ENCODE measurements around the gene FAM53B.

Gene FAM53B

GRCh38 chr10:124644236-124644635, 99.9 kb downstream of the FAM53B start:
- no peak for DNase-seq

- DNase-seq: no peak
Observed at GRCh38 chr10:124643330-124644009, 100.7 kb downstream of the FAM53B start.

GRCh38 chr10:124642088-124642710, 102.0 kb downstream of the FAM53B start:
- no peak for DNase-seq

GRCh38 chr10:124641282-124642087, 102.7 kb downstream of the FAM53B start:
- peak; percentile 58 for DNase-seq

GRCh38 chr10:124640538-124641231, 103.5 kb downstream of the FAM53B start:
- DNase-seq: no peak

GRCh38 chr10:124640056-124640455, 104.1 kb downstream of the FAM53B start:
- DNase-seq: no peak

- DNase-seq: no peak
Observed at GRCh38 chr10:124639646-124640045, 104.5 kb downstream of the FAM53B start.

GRCh38 chr10:124639206-124639605, 105.0 kb downstream of the FAM53B start:
- DNase-seq: no peak

- DNase-seq: no peak
Observed at GRCh38 chr10:124637746-124638145, 106.4 kb downstream of the FAM53B start.

GRCh38 chr10:124637091-124637700, 107.0 kb downstream of the FAM53B start:
- no peak for DNase-seq

GRCh38 chr10:124636271-124636995, 107.7 kb downstream of the FAM53B start:
- DNase-seq: peak; percentile 30

- DNase-seq: no peak
Observed at GRCh38 chr10:124632566-124632965, 111.6 kb downstream of the FAM53B start.

GRCh38 chr10:124632064-124632531, 112.1 kb downstream of the FAM53B start:
- peak; percentile 32 for DNase-seq

- no peak for DNase-seq
Observed at GRCh38 chr10:124630551-124630950, 113.6 kb downstream of the FAM53B start.

- no peak for DNase-seq
Observed at GRCh38 chr10:124629842-124630241, 114.3 kb downstream of the FAM53B start.

GRCh38 chr10:124629415-124629814, 114.8 kb downstream of the FAM53B start:
- DNase-seq: no peak

- no peak for DNase-seq
Observed at GRCh38 chr10:124628676-124629021, 115.5 kb downstream of the FAM53B start.

GRCh38 chr10:124627866-124628675, 116.1 kb downstream of the FAM53B start:
- DNase-seq: no peak

GRCh38 chr10:124626759-124627380, 117.3 kb downstream of the FAM53B start:
- peak; percentile 37 for DNase-seq

GRCh38 chr10:124625831-124626238, 118.3 kb downstream of the FAM53B start:
- no peak for DNase-seq

GRCh38 chr10:124624895-124625294, 119.3 kb downstream of the FAM53B start:
- no peak for DNase-seq
